Adrenal gland (tissue), 5 donors: ENCODE measurements around the gene TMEM129.

Experiments used
- POLR2A ChIP-seq, 2 donors: fragments of 450-650 bp; IDR thresholded peaks; one replicate each; pipeline ENCODE4 v1.6.1; 2017; ENCODE audit warnings: antibody characterized with exemption in 2 of 2, mild to moderate bottlenecking in 2 of 2, moderate library complexity in 1 of 2
- TF ChIP-seq, protein P1 (sequence below), 6 experiments: fragments of 450-650 bp in 4 of 6; fragments of 200-600 bp in 2 of 6; sonication (generic) in 1 of 6; IDR thresholded peaks; 1 replicate in 5 of 6; 2 replicates in 1 of 6; pipeline versions ENCODE4 v1.5.1 to v1.8.0; 2016 to 2021; ENCODE audit warnings: antibody characterized with exemption in 6 of 6, mild to moderate bottlenecking in 2 of 6, moderate library complexity in 1 of 6
- donor health status: DM: no; HTN: no; CAD: no.

DNA sequence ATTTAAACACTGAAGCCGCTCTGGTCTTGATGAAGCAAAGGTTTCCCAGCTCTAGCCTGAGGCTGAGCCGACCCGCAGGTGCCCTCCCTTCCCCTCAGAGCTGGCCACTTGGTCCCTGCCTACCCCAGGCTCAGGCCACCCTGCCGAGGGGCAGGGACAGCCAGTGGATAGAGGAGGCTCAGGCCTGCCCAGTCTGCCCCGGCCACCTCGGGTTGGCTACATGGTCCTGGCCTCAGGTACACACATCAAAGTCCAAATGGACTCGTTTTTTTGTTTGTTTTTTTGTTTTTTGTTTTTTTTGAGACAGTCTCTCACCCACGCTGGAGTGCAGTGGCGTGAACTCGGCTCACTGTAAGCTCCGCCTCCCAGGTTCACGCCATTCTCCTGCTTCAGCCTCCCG lies 24.0 kb upstream of the TMEM129 start:
- TF ChIP-seq POLR2A (IDR thresholded peaks at IDR 0.05) = no peak
- TF ChIP-seq, protein P1, sequence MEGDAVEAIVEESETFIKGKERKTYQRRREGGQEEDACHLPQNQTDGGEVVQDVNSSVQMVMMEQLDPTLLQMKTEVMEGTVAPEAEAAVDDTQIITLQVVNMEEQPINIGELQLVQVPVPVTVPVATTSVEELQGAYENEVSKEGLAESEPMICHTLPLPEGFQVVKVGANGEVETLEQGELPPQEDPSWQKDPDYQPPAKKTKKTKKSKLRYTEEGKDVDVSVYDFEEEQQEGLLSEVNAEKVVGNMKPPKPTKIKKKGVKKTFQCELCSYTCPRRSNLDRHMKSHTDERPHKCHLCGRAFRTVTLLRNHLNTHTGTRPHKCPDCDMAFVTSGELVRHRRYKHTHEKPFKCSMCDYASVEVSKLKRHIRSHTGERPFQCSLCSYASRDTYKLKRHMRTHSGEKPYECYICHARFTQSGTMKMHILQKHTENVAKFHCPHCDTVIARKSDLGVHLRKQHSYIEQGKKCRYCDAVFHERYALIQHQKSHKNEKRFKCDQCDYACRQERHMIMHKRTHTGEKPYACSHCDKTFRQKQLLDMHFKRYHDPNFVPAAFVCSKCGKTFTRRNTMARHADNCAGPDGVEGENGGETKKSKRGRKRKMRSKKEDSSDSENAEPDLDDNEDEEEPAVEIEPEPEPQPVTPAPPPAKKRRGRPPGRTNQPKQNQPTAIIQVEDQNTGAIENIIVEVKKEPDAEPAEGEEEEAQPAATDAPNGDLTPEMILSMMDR (IDR thresholded peaks at IDR 0.05) = no peak
